Measurements from ENCODE around the gene SH3GL2.

- TF ChIP-seq CTCF (IDR thresholded peaks at IDR 0.05) (no peak), POLR2A (IDR thresholded peaks at IDR 0.05) (no peak)
These were observed at the start of gene SH3GL2 for GRCh38 chr9:17578911-17579793.

All from thyroid gland (tissue), 4 donors.